Caco-2 (cell line): Measurements from ENCODE around the gene FRYL. TPM values are rescaled to one million over a fixed set of nuclear protein-coding genes. Genes with fewer than 3 reads are reported as not detected.

Experiments used
- BruUV-seq: library from RNA; stranded (reverse); fragments of 400-500 nt; replicated peaks from 2 replicates; lab custom pipeline; 2021; lab: Mats Ljungman, UMichigan
- CTCF ChIA-PET: fragments of 300-600 bp; sonication (Branson Sonifier 250); formaldehyde crosslinking; loops from one replicate; lab custom pipeline; 2022; ENCODE audit warnings: antibody characterized with exemption; lab: Charles Lee
- POLR2A ChIA-PET: fragments of 300-600 bp; sonication (Branson Sonifier 250); formaldehyde crosslinking; loops from one replicate; lab custom pipeline; 2022; ENCODE audit warnings: antibody characterized with exemption; lab: Charles Lee
- DNase-seq, 2 experiments: peaks; one replicate each; pipeline versions ENCODE4 v3.0.0 to v3.0.0-alpha.2; 2020 to 2022
- H3K27me3 ChIP-seq: replicated peaks from 2 replicates; pipeline ENCODE4 v1.6.0; 2011; ENCODE audit warnings: low read length; ENCODE audit not compliant: control insufficient read depth, insufficient read depth
- H3K36me3 ChIP-seq: 2 replicates; pipeline ENCODE4 v1.5.1; 2011; ENCODE audit warnings: low read length; ENCODE audit not compliant: control insufficient read depth, insufficient read depth
- H3K4me1 ChIP-seq: fragments of 250-450 bp; sonication (Bioruptor Pico); 2 replicates; pipeline ENCODE4 v1.5.1; 2020; ENCODE audit warnings: mild to moderate bottlenecking
- H3K4me3 ChIP-seq: 2 replicates; pipeline ENCODE4 v1.5.1; 2011; ENCODE audit warnings: low read depth, mild to moderate bottlenecking, control low read depth, low read length
- H3K9me3 ChIP-seq: fragments of 250-450 bp; sonication (Bioruptor Pico); 2 replicates; pipeline ENCODE4 v1.5.1; 2020; ENCODE audit warnings: mild to moderate bottlenecking, moderate library complexity
- H3K27ac Mint-ChIP-seq: one replicate; pipeline ENCODE4 v1.8.0; 2022; ENCODE audit warnings: mixed read lengths; ENCODE audit not compliant: unreplicated experiment
- H3K27me3 Mint-ChIP-seq: one replicate; pipeline ENCODE4 v1.8.0; 2022; ENCODE audit warnings: mixed read lengths; ENCODE audit not compliant: insufficient read depth, unreplicated experiment
- H3K36me3 Mint-ChIP-seq: one replicate; pipeline ENCODE4 v1.8.0; 2022; ENCODE audit warnings: mild to moderate bottlenecking, mixed read lengths; ENCODE audit not compliant: insufficient read depth, unreplicated experiment
- H3K4me1 Mint-ChIP-seq: one replicate; pipeline ENCODE4 v1.8.0; 2022; ENCODE audit warnings: low read depth, mixed read lengths; ENCODE audit not compliant: unreplicated experiment
- H3K4me3 Mint-ChIP-seq: one replicate; pipeline ENCODE4 v1.8.0; 2022; ENCODE audit warnings: mild to moderate bottlenecking, moderate library complexity, mixed read lengths; ENCODE audit not compliant: unreplicated experiment
- H3K9me3 Mint-ChIP-seq: one replicate; pipeline ENCODE4 v1.8.0; 2022; ENCODE audit warnings: mixed read lengths; ENCODE audit not compliant: unreplicated experiment
- CTCF ChIP-seq, 2 experiments: fragments of 200-600 bp in 1 of 2; IDR thresholded peaks; 1 replicate in 1 of 2; 2 replicates in 1 of 2; pipeline versions ENCODE4 v1.5.1 to v1.8.0; 2011 to 2022; ENCODE audit warnings: antibody characterized with exemption in 1 of 2, control low read depth in 1 of 2, inconsistent platforms in 1 of 2, low read depth in 1 of 2, low read length in 1 of 2, mild to moderate bottlenecking in 1 of 2, moderate library complexity in 1 of 2; ENCODE audit not compliant: insufficient read depth in 1 of 2, severe bottlenecking in 1 of 2, unreplicated experiment in 1 of 2
- intact Hi-C: fragments of 100-400 bp; cut with micrococcal nuclease; formaldehyde crosslinking; loops from one replicate; pipeline ENCODE4 v1.10.0; 2022; ENCODE audit not compliant: unreplicated experiment
- total RNA-seq: library from RNA; stranded (reverse); gene quantifications from 2 replicates; pipeline ENCODE4 v1.2.3, GENCODE V29; 2022

Gene FRYL
- total RNA-seq, 1 experiment from 2014 or later: 27.4 TPM

- peaks cover 5% of the 10 kb centered on the region for H3K36me3 Mint-ChIP-seq
- ChIA-PET POLR2A (no interaction called here), CTCF (no interaction called here)
- H3K27me3 Mint-ChIP-seq: no peaks in the 10 kb centered on the region
- no peak for TF ChIP-seq CTCF (IDR thresholded peaks at IDR 0.05; ENCODE audit: insufficient read depth in 1 of 2, low read depth in 1 of 2, low read length in 1 of 2, severe bottlenecking in 1 of 2, unreplicated experiment in 1 of 2)
- no peak overlapping the region for H3K4me3 Mint-ChIP-seq
- no peaks in the 10 kb centered on the region for H3K27me3 ChIP-seq
- no peaks in the 10 kb centered on the region for H3K9me3 ChIP-seq
- no peak overlapping the region for H3K27ac Mint-ChIP-seq
- no peak for DNase-seq
- H3K9me3 Mint-ChIP-seq: no peaks in the 10 kb centered on the region
- peaks cover 31% of the 10 kb centered on the region for H3K4me1 ChIP-seq
- H3K4me3 ChIP-seq: no peak overlapping the region
- H3K36me3 ChIP-seq: no peaks in the 10 kb centered on the region
- intact Hi-C loops: loop anchor here (2.0 kb wide), 1 partner anchor 20 kb away; no protein-coding TSS in a partner anchor
- BruUV-seq: no TSS peak
- peaks cover 20% of the 10 kb centered on the region for H3K4me1 Mint-ChIP-seq
These were observed 177.3 kb downstream of the FRYL start for GRCh38 chr4:48602763-48603162.

- Mint-ChIP-seq H3K27me3 (no peaks in the 10 kb centered on the region), H3K36me3 (peaks cover 5% of the 10 kb centered on the region), H3K4me1 (peaks cover 20% of the 10 kb centered on the region), H3K9me3 (no peaks in the 10 kb centered on the region), H3K4me3 (no peak overlapping the region), H3K27ac (no peak overlapping the region)
- Histone ChIP-seq H3K27me3 (no peaks in the 10 kb centered on the region), H3K36me3 (no peaks in the 10 kb centered on the region), H3K9me3 (no peaks in the 10 kb centered on the region), H3K4me1 (peaks cover 31% of the 10 kb centered on the region), H3K4me3 (no peak overlapping the region)
- no peak for DNase-seq
- no peak for TF ChIP-seq CTCF (IDR thresholded peaks at IDR 0.05; ENCODE audit: insufficient read depth in 1 of 2, low read depth in 1 of 2, low read length in 1 of 2, severe bottlenecking in 1 of 2, unreplicated experiment in 1 of 2)
- intact Hi-C loops: loop anchor here (2.0 kb wide), 1 partner anchor 21 kb away; no protein-coding TSS in a partner anchor
- BruUV-seq: no TSS peak
- POLR2A ChIA-PET: no interaction called here
- CTCF ChIA-PET: no interaction called here
These were observed 177.9 kb downstream of the FRYL start for GRCh38 chr4:48602222-48602621.

- CTCF ChIA-PET: interaction anchor here (0.6 kb wide), 1 partner anchor 18 kb away, joined by 3 read pairs; no protein-coding TSS in a partner anchor
- Histone ChIP-seq H3K9me3 (no peaks in the 10 kb centered on the region), H3K4me1 (no peaks in the 10 kb centered on the region), H3K36me3 (no peaks in the 10 kb centered on the region), H3K4me3 (no peak overlapping the region), H3K27me3 (no peaks in the 10 kb centered on the region)
- no peaks in the 10 kb centered on the region for H3K36me3 Mint-ChIP-seq
- POLR2A ChIA-PET: no interaction called here
- DNase-seq: no peak
- no peak for TF ChIP-seq CTCF (IDR thresholded peaks at IDR 0.05; ENCODE audit: insufficient read depth in 1 of 2, low read depth in 1 of 2, low read length in 1 of 2, severe bottlenecking in 1 of 2, unreplicated experiment in 1 of 2)
- no peak overlapping the region for H3K27ac Mint-ChIP-seq
- no peak overlapping the region for H3K4me3 Mint-ChIP-seq
- H3K9me3 Mint-ChIP-seq: no peaks in the 10 kb centered on the region
- no TSS peak for BruUV-seq
- intact Hi-C loops: no loop called here
- H3K4me1 Mint-ChIP-seq: no peaks in the 10 kb centered on the region
- H3K27me3 Mint-ChIP-seq: no peaks in the 10 kb centered on the region
These were observed 183.7 kb downstream of the FRYL start for GRCh38 chr4:48596336-48596735.
